Left lobe of liver (tissue), 2 donors: ENCODE results near the gene ATP9A. TPM values are rescaled to one million over a fixed set of nuclear protein-coding genes. Genes with fewer than 3 reads are reported as not detected.
A peak's percentile ranks its signal among the peaks of the same experiment; 100 is the strongest.

Experiments used
- ATAC-seq: fragments of 200-7000 bp; cut with Tn5 transposase; one replicate; pipeline ENCODE4 v1.9.1; 2020; ENCODE audit warnings: mild to moderate bottlenecking, moderate library complexity
- DNase-seq: peaks from one replicate; pipeline ENCODE4 v3.0.0-alpha.2; 2020; ENCODE audit warnings: low spot score
- total RNA-seq: library from RNA; stranded (reverse); gene quantifications from one replicate; pipeline ENCODE4 v1.2.1, GENCODE V29; 2021
- donor health status: DM: no; HTN: no; CAD: no; lungs with moderate emphysema.
- donor health status: DM: no; HTN: yes; CAD: no.

The ATP9A gene
- total RNA-seq, 1 donor from 2014 or later: 12.1 TPM

DNA sequence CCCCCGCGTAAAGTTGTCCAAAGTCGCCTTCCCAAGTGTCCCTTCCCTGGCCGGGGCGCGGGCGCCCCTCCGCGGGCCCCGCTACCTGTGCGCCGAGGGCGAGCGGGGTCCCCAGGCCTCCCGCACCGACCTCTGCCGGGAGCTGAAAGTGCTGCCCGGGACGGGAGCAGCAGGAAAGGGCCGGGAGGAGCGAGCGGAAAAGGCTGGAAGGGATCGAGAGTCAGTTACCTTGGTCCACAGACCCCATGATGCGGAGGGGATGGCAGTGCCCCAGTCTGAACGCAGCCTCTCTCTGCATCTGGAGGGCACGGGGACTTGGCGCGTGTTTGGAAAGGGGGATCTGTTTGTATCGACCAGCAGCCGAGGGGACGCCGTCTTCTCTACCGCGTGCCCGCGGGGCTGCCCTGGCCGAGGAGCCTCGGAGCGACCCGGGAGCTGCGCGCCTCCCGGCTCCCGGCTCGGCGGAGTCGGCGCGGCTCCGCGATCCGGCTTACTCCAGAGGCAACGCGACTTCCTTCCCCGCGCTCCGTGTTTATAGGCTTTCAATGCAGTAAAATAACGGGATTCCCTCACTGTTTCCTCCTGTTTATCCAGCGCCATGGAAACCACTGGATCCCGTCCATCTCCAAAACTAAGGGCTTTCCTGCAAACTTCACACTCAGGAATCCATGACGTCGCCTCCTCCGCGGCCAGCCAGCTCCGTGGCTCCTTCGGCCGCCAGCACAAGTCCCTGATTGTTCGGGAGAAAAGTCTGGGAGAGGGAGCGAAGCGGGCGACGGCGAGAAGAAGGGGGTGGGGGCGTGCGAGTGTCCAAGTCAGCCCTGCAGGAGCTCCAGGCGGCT lies 205.6 kb downstream of the ATP9A start:
- DNase-seq (peak; percentile 57), ATAC-seq (peak; percentile 78)

DNA sequence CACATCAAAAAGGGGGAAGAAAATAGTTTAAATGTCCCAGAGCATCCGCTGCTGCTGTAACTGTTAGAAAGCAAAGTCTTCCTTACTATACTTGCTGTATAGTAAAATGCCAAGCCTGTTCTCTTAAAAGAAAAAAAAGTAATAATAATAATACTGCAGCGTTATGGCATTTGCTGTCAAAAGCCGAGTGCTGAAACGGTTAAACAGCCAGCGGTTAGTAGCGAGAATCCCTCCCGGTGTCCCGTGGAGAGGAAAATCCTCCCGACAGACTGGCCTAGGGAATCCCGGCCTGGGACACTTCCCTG lies 206.2 kb downstream of the ATP9A start:
- no peak for ATAC-seq

GRCh38 chr20:51560550-51561307 lies 207.5 kb downstream of the ATP9A start:
- no peak for ATAC-seq

More for the DNA sequence above, 206.2 kb downstream of the ATP9A start:
- no peak for DNase-seq

DNA sequence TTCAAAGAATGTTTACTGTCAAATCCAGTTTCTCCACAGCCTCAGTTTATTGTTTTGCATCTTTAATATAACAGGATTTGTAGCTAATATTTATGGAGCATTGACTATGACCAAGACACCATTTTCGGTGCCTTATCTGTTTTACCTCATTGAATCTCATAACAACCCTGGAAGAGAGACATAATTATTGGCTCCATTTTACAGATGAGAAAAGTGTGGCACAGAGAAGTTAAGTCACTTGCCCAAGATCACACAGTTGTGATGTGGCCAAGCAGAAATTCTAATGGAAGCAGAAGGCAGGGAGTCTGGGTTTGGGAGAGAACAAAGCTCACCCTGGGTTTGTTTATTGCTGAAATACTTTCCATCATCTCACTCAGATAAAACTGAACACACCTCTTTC lies 208.1 kb downstream of the ATP9A start:
- ATAC-seq (no peak), DNase-seq (no peak)

More at GRCh38 chr20:51560550-51561307, 207.5 kb downstream of the ATP9A start:
- DNase-seq: no peak

- no peak for ATAC-seq
- no peak for DNase-seq
Measured at GRCh38 chr20:51554538-51555165, 213.5 kb downstream of the ATP9A start.

DNA sequence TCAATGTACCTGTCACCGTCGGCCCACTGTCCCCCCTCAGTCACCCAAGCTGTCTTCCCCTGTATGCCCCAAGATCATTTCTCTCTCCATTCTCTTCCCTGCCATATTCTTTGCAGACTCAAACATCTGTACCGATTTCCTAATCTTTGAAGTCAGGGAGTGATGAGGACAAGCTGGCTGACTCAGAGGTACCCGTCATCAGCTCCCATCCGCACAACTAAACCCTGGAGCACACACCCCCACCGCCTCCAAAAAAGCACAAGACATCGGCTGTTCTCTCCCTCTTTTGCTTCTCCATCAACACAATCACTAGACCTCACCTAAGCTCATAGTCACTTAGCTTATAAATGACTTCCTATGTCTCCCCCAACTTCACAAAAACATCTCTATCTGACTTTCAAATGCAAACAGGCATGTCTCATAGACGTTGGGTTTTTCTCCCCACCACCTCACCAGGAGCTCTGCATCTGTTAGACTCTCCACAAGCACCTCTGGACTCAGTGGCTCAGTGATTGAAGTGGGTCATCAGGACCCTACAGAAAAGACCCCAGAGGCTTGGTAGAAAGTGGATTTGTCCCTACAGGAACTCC lies 214.2 kb downstream of the ATP9A start:
- DNase-seq: no peak
- no peak for ATAC-seq

DNA sequence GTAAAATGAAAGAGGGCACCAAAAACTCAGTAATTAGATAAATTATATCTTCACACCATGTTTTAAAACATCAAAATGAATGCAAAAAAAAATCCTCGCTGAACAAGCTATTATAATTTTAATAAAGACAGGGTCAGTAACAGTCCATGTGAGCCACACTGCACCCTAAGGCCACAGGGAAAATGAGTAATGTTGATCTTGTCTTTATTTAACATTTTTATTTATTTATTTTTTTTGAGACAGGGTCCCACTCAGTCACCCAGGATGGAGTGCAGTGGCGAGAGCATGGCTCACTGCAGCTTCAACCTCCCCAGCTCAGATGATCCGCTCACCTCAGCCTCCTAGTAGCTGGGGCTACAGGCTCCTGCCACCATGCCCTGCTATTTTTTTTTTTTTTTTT lies 217.0 kb downstream of the ATP9A start:
- DNase-seq (no peak), ATAC-seq (no peak)

- no peak for DNase-seq
- ATAC-seq: no peak
Measured at GRCh38 chr20:51549474-51549873, 218.7 kb downstream of the ATP9A start.

DNA sequence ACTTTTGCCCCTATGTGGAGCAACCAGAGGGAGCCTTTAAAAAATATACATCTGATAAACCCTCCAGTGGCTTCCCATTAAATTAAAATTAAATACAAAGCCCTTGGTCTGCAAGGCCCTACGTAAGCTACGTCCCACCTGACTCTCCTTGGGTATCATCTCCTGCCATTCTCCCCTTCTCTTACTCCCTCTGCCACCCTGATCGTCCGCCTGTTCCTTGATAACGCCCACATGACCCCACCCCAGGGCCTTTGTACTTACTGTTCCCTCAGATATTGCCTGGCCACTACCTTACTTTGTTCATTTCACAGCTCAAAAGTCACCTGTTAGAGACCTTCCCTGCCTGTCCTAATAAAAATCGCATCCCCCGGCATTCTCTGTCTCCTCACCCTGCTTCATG lies 220.2 kb downstream of the ATP9A start:
- DNase-seq (no peak), ATAC-seq (no peak)

Other genes with a start within 250 kb of the ATP9A start
- 4.6 TPM for gene NFATC2, start 225.7 kb downstream of the ATP9A start, total RNA-seq
- gene SALL4, start 34.1 kb upstream of the ATP9A start, total RNA-seq: 1.3 TPM